K562 (cell line): ENCODE data around the gene LHPP. TPM values are rescaled to one million over a fixed set of nuclear protein-coding genes. Genes with fewer than 3 reads are reported as not detected.

Experiments
- ATAC-seq: fragments of 200-7000 bp; cut with Tn5 transposase; 3 replicates; pipeline ENCODE4 v1.9.1; 2020; ENCODE audit warnings: moderate library complexity
- BruUV-seq: library from RNA; stranded (reverse); fragments of 400-500 nt; replicated peaks from 2 replicates; lab custom pipeline; 2021; lab: Mats Ljungman, UMichigan
- CTCF ChIA-PET: fragments of 300-600 bp; formaldehyde crosslinking; extraction: SDS; loops from one replicate; lab custom pipeline; 2021; ENCODE audit warnings: low intra/inter-chr PET ratio; lab: Yijun Ruan, JAX
- POLR2A ChIA-PET: fragments of 300-600, 350-650 bp; sonication (Branson Sonifier 250); formaldehyde crosslinking; extraction: SDS; loops from one replicate; lab custom pipeline; 2021; ENCODE audit warnings: antibody characterized with exemption, inconsistent platforms; lab: Yijun Ruan, JAX
- DNase-seq, 4 experiments: peaks; one replicate each; pipeline versions ENCODE4 v3.0.0 to v3.0.0-alpha.2; 2011 to 2018; ENCODE audit warnings: low spot score in 3 of 4, mixed read lengths in 3 of 4; ENCODE audit errors: extremely low read depth in 1 of 4
- FAIRE-seq: peaks from 2 replicates; lab custom pipeline; 2011; peaks lifted over from hg19 to GRCh38; lab: Jason Lieb, UNC
- H2AFZ ChIP-seq: 2 replicates; pipeline ENCODE4 v1.6.0; 2011; ENCODE audit warnings: low read depth, low read length, control low read depth, inconsistent platforms
- H3K27ac ChIP-seq: fragments of 200-600 bp; 3 replicates; pipeline ENCODE4 v1.8.0; 2011; ENCODE audit warnings: low read depth, mild to moderate bottlenecking, control low read depth, inconsistent platforms, low read length, moderate library complexity, mixed read lengths; ENCODE audit errors: extremely low read depth
- H3K27me3 ChIP-seq, 2 experiments: fragments of 300-600 bp in 1 of 2; 2 replicates in 1 of 2; 3 replicates in 1 of 2; pipeline versions ENCODE4 v1.6.0 to v1.8.0; 2011; ENCODE audit warnings: inconsistent platforms in 2 of 2, low read length in 2 of 2, mild to moderate bottlenecking in 1 of 2, mixed read lengths in 1 of 2, moderate library complexity in 1 of 2; ENCODE audit not compliant: control insufficient read depth in 2 of 2, insufficient read depth in 2 of 2
- H3K36me3 ChIP-seq: fragments of 300-600 bp; 3 replicates; pipeline ENCODE4 v1.8.0; 2011; ENCODE audit warnings: mild to moderate bottlenecking, low read length, inconsistent platforms; ENCODE audit not compliant: control insufficient read depth, insufficient read depth
- H3K4me1 ChIP-seq, 2 experiments: fragments of 200-600 bp in 1 of 2; replicated peaks in 1 of 2; 2 replicates in 1 of 2; 3 replicates in 1 of 2; pipeline versions ENCODE4 v1.5.1 to v1.8.0; 2011; ENCODE audit warnings: inconsistent platforms in 2 of 2, low read length in 2 of 2, mild to moderate bottlenecking in 1 of 2, mixed read lengths in 1 of 2, moderate library complexity in 1 of 2; ENCODE audit not compliant: control insufficient read depth in 2 of 2, insufficient read depth in 2 of 2
- H3K4me2 ChIP-seq: 2 replicates; pipeline ENCODE4 v1.6.1; 2011; ENCODE audit warnings: low read length, control low read depth, inconsistent platforms, mixed read lengths; ENCODE audit not compliant: insufficient read depth
- H3K4me3 ChIP-seq: fragments of 200-600 bp; sonication (generic), shearing (Covaris generic); 2 replicates; pipeline ENCODE4 v1.5.1; 2016; ENCODE audit warnings: control low read depth, inconsistent platforms
- H3K79me2 ChIP-seq: fragments of 200-600 bp; 3 replicates; pipeline ENCODE4 v1.8.0; 2011; ENCODE audit warnings: low read length, inconsistent platforms; ENCODE audit not compliant: control insufficient read depth, insufficient read depth
- H3K9ac ChIP-seq, 2 experiments: 2 replicates each; pipeline versions ENCODE4 v1.6.0 to v1.6.1; 2011; ENCODE audit warnings: low read depth in 2 of 2, low read length in 2 of 2, control low read depth in 1 of 2, inconsistent platforms in 1 of 2, mild to moderate bottlenecking in 1 of 2, mixed read lengths in 1 of 2; ENCODE audit not compliant: insufficient read depth in 1 of 2
- H3K9me1 ChIP-seq: one replicate; pipeline ENCODE4 v1.6.0; 2011; ENCODE audit warnings: inconsistent platforms, mild to moderate bottlenecking, low read length, moderate library complexity; ENCODE audit not compliant: control insufficient read depth, insufficient read depth
- H3K9me3 ChIP-seq: replicated peaks from 2 replicates; pipeline ENCODE4 v1.5.1; 2011; ENCODE audit warnings: low read depth, low read length, inconsistent platforms; ENCODE audit not compliant: control insufficient read depth, insufficient read depth
- H4K20me1 ChIP-seq: replicated peaks from 2 replicates; pipeline ENCODE4 v1.6.1; 2011; ENCODE audit warnings: low read length, inconsistent platforms, mixed read lengths; ENCODE audit not compliant: control insufficient read depth, insufficient read depth
- CREB5 ChIP-seq: fragments of 250-450 bp; sonication (Bioruptor Pico); IDR thresholded peaks from 2 replicates; pipeline ENCODE4 v1.5.0; 2020; ENCODE audit warnings: mild to moderate bottlenecking
- CUX1 ChIP-seq: fragments of 200-800 bp; sonication (Bioruptor generic); IDR thresholded peaks from 2 replicates; pipeline ENCODE4 v1.6.1; 2016; ENCODE audit warnings: missing genetic modification characterization, missing compliant biosample characterization
- ESRRB ChIP-seq: fragments of 250-450 bp; sonication (Bioruptor Pico); IDR thresholded peaks from 2 replicates; pipeline ENCODE4 v1.5.0; 2020; ENCODE audit warnings: mild to moderate bottlenecking, moderate library complexity, borderline replicate concordance
- NR1H2 ChIP-seq: sonication (generic); formaldehyde crosslinking; IDR thresholded peaks from 2 replicates; pipeline ENCODE4 v1.4.0; 2020; ENCODE audit warnings: mild to moderate bottlenecking, missing genetic modification reagents
- POLR3A ChIP-seq: IDR thresholded peaks from 2 replicates; pipeline ENCODE4 v1.6.1; 2011; ENCODE audit warnings: borderline replicate concordance, mild to moderate bottlenecking, moderate library complexity; ENCODE audit not compliant: insufficient read length, insufficient read depth; ENCODE audit errors: extremely low read depth
- SLC30A9 ChIP-seq: fragments of 250-450 bp; sonication (Bioruptor Pico); IDR thresholded peaks from 2 replicates; pipeline ENCODE4 v1.8.0; 2022; ENCODE audit warnings: mild to moderate bottlenecking, moderate library complexity
- ZNF551 ChIP-seq: fragments of 250-450 bp; sonication (Bioruptor Pico); IDR thresholded peaks from 2 replicates; pipeline ENCODE4 v1.5.0; 2021; ENCODE audit warnings: mild to moderate bottlenecking, moderate library complexity
- ZNF655 ChIP-seq: fragments of 250-450 bp; sonication (Bioruptor Pico); IDR thresholded peaks from 2 replicates; pipeline ENCODE4 v1.5.0; 2021
- ZNF699 ChIP-seq: fragments of 250-450 bp; sonication (Bioruptor Pico); IDR thresholded peaks from 2 replicates; pipeline ENCODE4 v1.8.0; 2021; ENCODE audit warnings: mild to moderate bottlenecking, moderate library complexity; ENCODE audit not compliant: insufficient replicate concordance
- WGBS: fragments of 100-300 bp; shearing (Covaris generic); methylation state at CpG from one replicate; pipeline ENCODE4 v1.1.6; 2016; ENCODE audit warnings: low coverage, mixed read lengths; ENCODE audit not compliant: insufficient coverage; ENCODE audit errors: missing lambda C conversion rate; 5-methylcytosine and 5-hydroxymethylcytosine counted together
- in situ Hi-C: fragments of 300-500 bp; cut with MboI; formaldehyde crosslinking; loops from 4 replicates; pipeline ENCODE4 v1.15.0; 2018; ENCODE audit warnings: inconsistent platforms, mixed read lengths
- intact Hi-C: fragments of 100-400 bp; cut with micrococcal nuclease; formaldehyde crosslinking; loops from 2 replicates; pipeline ENCODE4 v1.14.2; 2022
- polyA plus RNA-seq, 8 experiments: library from polyadenylated mRNA; depleted of rRNA in 4 of 8; stranded (reverse) in 5 of 8; unstranded in 3 of 8; fragments of >200 nt; fragmentation: Nextera tagmentation in 2 of 8; fragmentation: Illumina TruSeq in 1 of 8; extraction: Ambion mirVana in 2 of 8; extraction: Trizol in 1 of 8; gene quantifications; 2 replicates each; pipeline versions ENCODE4 v1.2.1 to v1.2.3, GENCODE V29; 2011 to 2014; ENCODE audit warnings: inconsistent platforms in 1 of 8, missing spikeins in 1 of 8
- total RNA-seq, 7 experiments: library from RNA; depleted of rRNA in 6 of 7; stranded (reverse); fragments of >200 nt in 6 of 7; fragmentation: Illumina TruSeq in 2 of 7; extraction: Trizol in 2 of 7; gene quantifications; 2 replicates each; pipeline versions ENCODE4 v1.2.1 to v1.2.3, GENCODE V29; 2011 to 2021; ENCODE audit warnings: low replicate concordance in 1 of 7

The LHPP gene
- total and polyA plus RNA-seq, 9 of the 15 experiments (the other 6 are each of a cell fraction or from before 2014, with no cell fraction given): 0.34 to 7.4 (median 3.0) TPM

- no peak for FAIRE-seq
- in situ Hi-C loops: no loop called here
Observed at GRCh38 chr10:124477614-124478363, 16.2 kb downstream of the LHPP start.

More at GRCh38 chr10:124477614-124478363, 16.2 kb downstream of the LHPP start:
- no peaks in the 10 kb centered on the region for H3K9me1 ChIP-seq
- no peak overlapping the region for H3K9ac ChIP-seq
- H3K36me3 ChIP-seq: no peaks in the 10 kb centered on the region
- no peak overlapping the region for H3K27ac ChIP-seq
- WGBS: 25% methylated on average over 7 of the region's 11 CpGs
- H2AFZ ChIP-seq: no peak overlapping the region
- intact Hi-C loops: no loop called here
- no TSS peak for BruUV-seq
- no peak for DNase-seq
- no peaks in the 10 kb centered on the region for H3K79me2 ChIP-seq
- CTCF ChIA-PET: no interaction called here
- H4K20me1 ChIP-seq: no peaks in the 10 kb centered on the region
- no peak overlapping the region for H3K4me2 ChIP-seq
- no peak overlapping the region for H3K4me3 ChIP-seq
- H3K9me3 ChIP-seq: no peaks in the 10 kb centered on the region
- POLR2A ChIA-PET: no interaction called here
- H3K27me3 ChIP-seq: no peaks in the 10 kb centered on the region
- no peak for ATAC-seq
- peaks cover 2 to 18% of the 10 kb centered on the region in 2 experiments; a peak in 4 of 5 replicates for H3K4me1 ChIP-seq
- no peak for TF ChIP-seq ZNF699 (CRISPR knock-in tag)
- TF ChIP-seq NR1H2 (CRISPR knock-in tag): no peak
- TF ChIP-seq ZNF655 (CRISPR knock-in tag): no peak
- TF ChIP-seq SLC30A9 (CRISPR knock-in tag): no peak
- TF ChIP-seq ESRRB (CRISPR knock-in tag): no peak
- no peak for TF ChIP-seq ZNF551
- TF ChIP-seq CREB5 (CRISPR knock-in tag): no peak
- TF ChIP-seq POLR3A: no peak
- TF ChIP-seq CUX1: no peak
